Astrocyte of the hippocampus (primary cell): ENCODE results near the gene ZCCHC18.
A peak's percentile ranks its signal among the peaks of the same experiment; 100 is the strongest.

ENCODE experiments used
- DNase-seq: peaks from one replicate; pipeline ENCODE4 v3.0.0; 2011; ENCODE audit warnings: low read depth, low spot score

ZCCHC18 gene

GRCh38 chrX:104134583-104135261 is 22.4 kb downstream of the ZCCHC18 start:
- DNase-seq, result no peak

GRCh38 chrX:104135677-104136076 is 23.4 kb downstream of the ZCCHC18 start:
- DNase-seq, result no peak

GRCh38 chrX:104136241-104137019 is 24.1 kb downstream of the ZCCHC18 start:
- peak; percentile 89 for DNase-seq

- peak; percentile 8 for DNase-seq
These were observed 25.2 kb downstream of the ZCCHC18 start for GRCh38 chrX:104137496-104137895.

GRCh38 chrX:104141087-104141760 is 28.9 kb downstream of the ZCCHC18 start:
- DNase-seq, result no peak

GRCh38 chrX:104151037-104151436 is 38.7 kb downstream of the ZCCHC18 start:
- no peak for DNase-seq

- DNase-seq, result peak; percentile 86
These were observed 44.6 kb downstream of the ZCCHC18 start, which contains the start of gene SLC25A53 for GRCh38 chrX:104156630-104157529. SLC25A53 (minus strand) TSS chrX:104157009; CDS start chrX:104105257, 51,752 bp downstream.
